ENCODE data around the gene CAPN15. TPM values are rescaled to one million over a fixed set of nuclear protein-coding genes. Genes with fewer than 3 reads are reported as not detected.
"Not testable (repeated sequence)": the region's sequence is repeated elsewhere in the genome, so short reads cannot be mapped to it uniquely, and the experiment has no call there.

The CAPN15 gene
- polyA plus RNA-seq, 1 donor: 45.6 TPM

DNA sequence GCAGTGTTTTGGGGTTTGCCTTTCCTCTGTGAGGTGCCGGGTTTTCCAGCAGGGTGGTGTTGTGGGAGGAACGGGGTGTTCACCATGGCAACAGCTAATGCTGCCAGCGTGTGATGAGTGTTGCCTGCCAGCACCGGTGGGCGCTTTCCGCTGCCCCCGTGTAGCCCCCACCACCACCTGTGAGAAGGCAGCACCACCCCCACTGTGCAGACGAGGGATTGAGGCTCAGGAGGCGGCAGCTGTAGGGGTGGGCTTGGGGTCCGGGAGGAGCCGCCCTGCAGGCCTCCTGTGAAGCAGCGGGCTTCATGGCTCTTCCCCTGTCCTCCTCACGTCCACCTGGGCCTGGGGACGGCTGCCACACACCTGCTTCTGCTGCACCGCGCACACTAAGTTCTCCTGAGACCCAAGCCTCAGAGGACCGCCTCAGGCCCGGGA is 67.6 kb downstream of the CAPN15 start:
- H3K36me3 ChIP-seq (ENCODE audit: control insufficient read depth, insufficient read depth, low read length): peaks cover 24% of the 10 kb centered on the region

DNA sequence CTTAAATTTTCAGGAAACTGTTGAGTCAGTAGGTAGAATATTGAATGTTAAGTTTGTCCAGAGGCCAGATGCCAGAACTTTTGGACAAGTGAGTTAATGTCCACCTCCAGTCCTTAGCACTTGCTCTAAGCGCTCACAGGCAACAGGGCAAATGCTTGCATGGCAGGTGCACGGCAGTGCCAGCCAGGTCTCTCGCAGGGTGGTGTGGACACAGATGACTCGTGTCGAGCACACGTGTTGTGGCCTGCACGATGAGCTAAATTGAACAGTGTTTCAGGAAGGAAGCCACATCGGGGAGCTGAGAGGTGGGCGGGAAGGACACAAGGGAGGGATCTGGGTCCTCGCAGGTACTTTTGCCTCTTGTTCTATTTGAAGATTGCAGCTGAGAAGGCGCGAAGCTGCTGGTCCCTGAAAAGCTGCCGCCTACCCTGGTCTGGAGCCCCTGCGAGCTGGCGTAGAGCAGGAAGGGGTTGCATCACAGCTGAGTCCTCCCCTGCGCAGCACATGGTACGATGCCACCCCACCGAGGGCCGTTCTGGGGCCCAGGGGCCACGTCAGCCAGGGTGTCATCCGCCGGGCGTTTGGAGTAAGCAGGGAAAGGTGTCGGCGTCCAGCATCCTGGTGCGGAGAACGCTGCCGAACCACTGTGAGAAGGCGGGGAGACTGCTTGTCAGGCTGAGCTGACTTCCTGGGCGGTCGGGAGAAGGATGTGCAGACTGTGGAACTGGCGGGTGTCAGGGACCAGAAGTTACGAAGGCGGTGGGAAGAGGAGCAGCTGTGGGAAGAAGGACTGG is 68.6 kb downstream of the CAPN15 start:
- Histone ChIP-seq H3K27me3 (ENCODE audit: control insufficient read depth, insufficient read depth, low read length) (no peaks in the 10 kb centered on the region), H3K9me3 (ENCODE audit: control insufficient read depth, low read depth, low read length) (peaks cover 8% of the 10 kb centered on the region), H3K36me3 (ENCODE audit: control insufficient read depth, insufficient read depth, low read length) (peaks cover 24% of the 10 kb centered on the region), H3K4me1 (ENCODE audit: control insufficient read depth, insufficient read depth, low read length) (peaks cover 38% of the 10 kb centered on the region), H3K27ac (ENCODE audit: low read length) (no peak overlapping the region), H3K4me3 (ENCODE audit: low read length) (no peak overlapping the region)
- WGBS (ENCODE audit: insufficient coverage, low lambda C conversion rate): no CpG with 5 or more reads among the region's 34 CpGs
- no peak for DNase-seq

More for the DNA sequence above, 67.6 kb downstream of the CAPN15 start:
- peaks cover 38% of the 10 kb centered on the region for H3K4me1 ChIP-seq (ENCODE audit: control insufficient read depth, insufficient read depth, low read length)
- peaks cover 8% of the 10 kb centered on the region for H3K9me3 ChIP-seq (ENCODE audit: control insufficient read depth, low read depth, low read length)
- H3K27me3 ChIP-seq (ENCODE audit: control insufficient read depth, insufficient read depth, low read length): no peaks in the 10 kb centered on the region
- WGBS (ENCODE audit: insufficient coverage, low lambda C conversion rate): no CpG with 5 or more reads among the region's 18 CpGs
- no peak for DNase-seq
- no peak overlapping the region for H3K27ac ChIP-seq (ENCODE audit: low read length)
- no peak overlapping the region for H3K4me3 ChIP-seq (ENCODE audit: low read length)

DNA sequence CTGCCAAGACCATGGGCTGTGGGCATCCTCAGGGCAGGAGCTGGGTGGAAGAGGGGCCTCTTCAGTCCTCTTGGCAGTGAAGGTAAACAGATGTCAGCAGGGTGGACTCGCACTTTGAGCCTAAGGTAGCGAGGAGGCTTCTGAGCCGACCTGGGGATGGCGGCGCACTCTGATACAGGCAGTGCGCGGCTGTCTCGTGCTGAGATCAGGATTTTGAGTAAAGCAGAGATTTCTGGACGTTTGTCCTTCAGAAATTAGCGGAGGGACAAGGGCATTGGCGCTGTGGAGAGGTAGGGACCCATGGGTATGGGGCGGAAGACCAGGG is 69.2 kb downstream of the CAPN15 start:
- DNase-seq: no peak
- Histone ChIP-seq H3K27me3 (ENCODE audit: control insufficient read depth, insufficient read depth, low read length) (no peaks in the 10 kb centered on the region), H3K27ac (ENCODE audit: low read length) (no peak overlapping the region), H3K36me3 (ENCODE audit: control insufficient read depth, insufficient read depth, low read length) (peaks cover 27% of the 10 kb centered on the region), H3K4me1 (ENCODE audit: control insufficient read depth, insufficient read depth, low read length) (peaks cover 32% of the 10 kb centered on the region), H3K4me3 (ENCODE audit: low read length) (no peak overlapping the region), H3K9me3 (ENCODE audit: control insufficient read depth, low read depth, low read length) (peaks cover 8% of the 10 kb centered on the region)
- no CpG with 5 or more reads among the region's 12 CpGs for WGBS (ENCODE audit: insufficient coverage, low lambda C conversion rate)

DNA sequence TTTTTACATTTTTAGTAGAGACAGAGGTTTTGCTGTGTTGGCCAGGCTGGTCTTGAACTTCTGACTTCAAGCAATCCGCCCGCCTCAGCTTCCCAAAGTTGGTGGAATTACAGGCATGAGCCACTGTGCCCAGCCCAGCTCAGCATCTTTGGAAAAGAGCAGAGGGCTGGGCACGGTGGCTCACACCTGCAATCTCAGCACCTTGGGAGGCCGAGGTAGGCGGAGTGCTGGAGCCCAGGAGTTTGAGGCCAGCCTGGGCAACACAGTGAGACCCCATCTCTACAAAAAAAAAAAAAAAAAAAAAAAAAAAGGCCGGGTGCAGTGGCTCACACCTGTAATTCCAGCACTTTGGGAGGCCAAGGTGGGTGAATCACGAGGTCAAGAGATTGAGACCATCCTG is 70.1 kb downstream of the CAPN15 start:
- H3K9me3 ChIP-seq (ENCODE audit: control insufficient read depth, low read depth, low read length); DNase-seq; H3K27me3 ChIP-seq (ENCODE audit: control insufficient read depth, insufficient read depth, low read length); H3K27ac ChIP-seq (ENCODE audit: low read length); H3K4me3 ChIP-seq (ENCODE audit: low read length): not testable (repeated sequence)
- Histone ChIP-seq H3K4me1 (ENCODE audit: control insufficient read depth, insufficient read depth, low read length) (peaks cover 23% of the 10 kb centered on the region), H3K36me3 (ENCODE audit: control insufficient read depth, insufficient read depth, low read length) (peaks cover 27% of the 10 kb centered on the region)
- no CpG with 5 or more reads among the region's 7 CpGs for WGBS (ENCODE audit: insufficient coverage, low lambda C conversion rate)

DNA sequence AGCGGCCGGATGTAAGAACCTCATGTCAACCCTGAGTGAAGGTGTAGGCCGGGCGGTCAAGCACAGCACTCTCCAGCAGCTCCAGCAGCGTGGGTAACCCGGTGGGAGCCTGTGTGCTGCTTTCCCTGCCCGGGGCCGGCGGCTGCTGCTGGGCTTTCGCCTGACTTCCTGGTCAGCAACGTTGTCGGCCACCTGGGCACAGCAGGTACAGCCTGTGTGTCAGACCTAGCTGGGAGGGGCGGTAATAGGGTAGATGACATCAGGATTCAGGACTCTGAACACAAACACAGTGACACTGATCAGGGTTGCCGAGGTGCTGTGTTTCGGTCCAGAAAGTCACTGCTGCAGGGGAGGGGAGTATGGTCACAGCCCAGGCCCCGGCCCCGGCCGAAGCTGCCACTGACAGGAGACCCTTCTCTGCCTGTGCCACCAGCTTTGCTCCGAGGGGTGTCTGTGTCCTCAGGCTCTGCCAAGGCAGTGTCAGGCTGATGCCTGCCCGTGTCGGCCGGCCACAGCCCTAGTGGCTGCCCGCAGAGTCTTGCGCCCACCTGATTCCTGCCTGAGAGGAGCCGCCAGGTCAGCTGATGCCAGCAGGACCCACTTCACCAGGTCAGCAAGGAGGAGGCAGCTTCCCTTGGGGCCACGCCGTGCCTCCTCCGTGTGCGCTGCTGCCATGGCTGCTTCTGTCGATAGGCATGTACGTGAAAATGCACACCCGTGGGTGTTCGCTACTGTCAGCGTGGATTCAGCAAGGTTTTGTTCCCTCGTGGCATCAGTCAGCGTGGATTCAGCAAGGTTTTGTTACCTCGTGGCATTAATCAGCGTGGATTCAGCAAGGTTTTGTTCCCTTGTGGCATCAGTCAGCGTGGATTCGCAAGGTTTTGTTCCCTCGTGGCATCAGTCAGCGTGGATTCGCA is 71.6 kb downstream of the CAPN15 start:
- Histone ChIP-seq H3K4me3 (ENCODE audit: low read length) (no peak overlapping the region), H3K9me3 (ENCODE audit: control insufficient read depth, low read depth, low read length) (peaks cover 8% of the 10 kb centered on the region), H3K27ac (ENCODE audit: low read length) (no peak overlapping the region), H3K4me1 (ENCODE audit: control insufficient read depth, insufficient read depth, low read length) (peaks cover 9% of the 10 kb centered on the region), H3K36me3 (ENCODE audit: control insufficient read depth, insufficient read depth, low read length) (peaks cover 27% of the 10 kb centered on the region), H3K27me3 (ENCODE audit: control insufficient read depth, insufficient read depth, low read length) (no peaks in the 10 kb centered on the region)
- DNase-seq: no peak
- WGBS (ENCODE audit: insufficient coverage, low lambda C conversion rate): no CpG with 5 or more reads among the region's 43 CpGs

DNA sequence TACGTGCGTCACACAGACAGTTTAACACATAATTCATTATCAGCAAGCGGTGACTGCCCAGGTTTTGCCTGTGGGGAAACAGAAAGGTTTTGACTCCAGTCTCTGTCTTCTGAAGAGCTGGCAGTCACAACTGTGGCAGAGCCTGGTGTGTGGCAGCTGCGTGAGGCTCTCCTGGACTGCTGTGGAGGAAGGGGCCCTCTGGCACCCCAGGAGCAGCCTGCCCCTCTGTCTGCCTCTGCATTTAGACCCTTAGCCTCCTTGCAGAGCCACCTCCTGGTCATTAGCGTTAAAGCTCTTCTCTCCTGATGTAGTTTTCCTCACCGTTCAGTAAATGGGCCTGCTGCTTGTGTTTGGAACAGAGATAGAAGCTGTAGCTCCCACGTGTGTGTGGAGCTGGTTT is 73.3 kb downstream of the CAPN15 start:
- Histone ChIP-seq H3K27me3 (ENCODE audit: control insufficient read depth, insufficient read depth, low read length) (no peaks in the 10 kb centered on the region), H3K9me3 (ENCODE audit: control insufficient read depth, low read depth, low read length) (peaks cover 16% of the 10 kb centered on the region), H3K27ac (ENCODE audit: low read length) (no peak overlapping the region), H3K4me1 (ENCODE audit: control insufficient read depth, insufficient read depth, low read length) (no peaks in the 10 kb centered on the region), H3K4me3 (ENCODE audit: low read length) (no peak overlapping the region), H3K36me3 (ENCODE audit: control insufficient read depth, insufficient read depth, low read length) (peaks cover 35% of the 10 kb centered on the region)
- WGBS (ENCODE audit: insufficient coverage, low lambda C conversion rate): no CpG with 5 or more reads among the region's 7 CpGs
- no peak for DNase-seq

DNA sequence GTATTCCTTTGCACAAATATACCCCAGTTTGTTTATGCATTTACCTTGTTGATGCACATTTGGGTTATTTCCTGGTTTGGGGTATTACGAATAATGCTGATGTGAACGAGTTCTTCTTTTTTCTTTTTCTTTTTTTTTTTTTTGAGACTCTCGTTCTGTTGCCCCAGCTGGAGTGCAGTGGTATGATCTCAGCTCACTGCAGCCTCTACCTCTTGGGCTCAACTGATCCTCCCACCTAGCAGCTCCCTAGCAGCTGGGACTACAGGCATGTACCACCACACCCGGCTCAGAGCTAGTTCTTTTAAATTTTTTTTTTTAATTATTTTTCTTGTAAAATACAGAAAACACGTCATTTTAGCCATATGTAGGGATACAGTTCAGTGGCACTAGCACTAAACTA is 76.4 kb downstream of the CAPN15 start:
- Histone ChIP-seq H3K9me3 (ENCODE audit: control insufficient read depth, low read depth, low read length) (peaks cover 13% of the 10 kb centered on the region), H3K4me3 (ENCODE audit: low read length) (no peak overlapping the region), H3K27ac (ENCODE audit: low read length) (no peak overlapping the region), H3K27me3 (ENCODE audit: control insufficient read depth, insufficient read depth, low read length) (no peaks in the 10 kb centered on the region), H3K4me1 (ENCODE audit: control insufficient read depth, insufficient read depth, low read length) (no peaks in the 10 kb centered on the region), H3K36me3 (ENCODE audit: control insufficient read depth, insufficient read depth, low read length) (peaks cover 18% of the 10 kb centered on the region)
- DNase-seq: no peak
- no CpG with 5 or more reads among the region's 5 CpGs for WGBS (ENCODE audit: insufficient coverage, low lambda C conversion rate)

Other genes with a start within 250 kb of the CAPN15 start
- gene ARHGDIG, start 247.1 kb upstream of the CAPN15 start, polyA plus RNA-seq: 4.5 TPM
- 1.8 TPM for gene PDIA2, start 244.5 kb upstream of the CAPN15 start, polyA plus RNA-seq
- gene AXIN1, start 175.0 kb upstream of the CAPN15 start, polyA plus RNA-seq: 29.8 TPM
- gene MRPL28, start 157.2 kb upstream of the CAPN15 start, polyA plus RNA-seq: 55.6 TPM
- 83.5 TPM for gene PGAP6, start 145.7 kb upstream of the CAPN15 start, polyA plus RNA-seq
- gene NME4, start 130.5 kb upstream of the CAPN15 start, polyA plus RNA-seq: 107 TPM
- gene DECR2, start 125.8 kb upstream of the CAPN15 start, polyA plus RNA-seq: 91.0 TPM
- 114 TPM for gene RAB11FIP3, start 102.1 kb upstream of the CAPN15 start, polyA plus RNA-seq
- gene PRR35, start 32.7 kb downstream of the CAPN15 start, polyA plus RNA-seq: not detected
- gene NHLRC4, start 39.3 kb downstream of the CAPN15 start, polyA plus RNA-seq: 2.0 TPM
- 23.6 TPM for gene PIGQ, start 42.3 kb downstream of the CAPN15 start, polyA plus RNA-seq
- 27.1 TPM for gene RAB40C, start 62.4 kb downstream of the CAPN15 start, polyA plus RNA-seq
- gene WFIKKN1, start 103.3 kb downstream of the CAPN15 start, polyA plus RNA-seq: 1.6 TPM
- 59.1 TPM for gene METTL26, start 108.6 kb downstream of the CAPN15 start, polyA plus RNA-seq
- 43.3 TPM for gene MCRIP2, start 114.1 kb downstream of the CAPN15 start, polyA plus RNA-seq
- 43.9 TPM for gene WDR90, start 121.7 kb downstream of the CAPN15 start, polyA plus RNA-seq
- gene RHOT2, start 140.4 kb downstream of the CAPN15 start, polyA plus RNA-seq: 105 TPM
- gene RHBDL1, start 148.0 kb downstream of the CAPN15 start, polyA plus RNA-seq: 2.6 TPM
- 65.9 TPM for gene STUB1, start 152.7 kb downstream of the CAPN15 start, polyA plus RNA-seq
- 38.9 TPM for gene JMJD8, start 156.6 kb downstream of the CAPN15 start, polyA plus RNA-seq
- gene WDR24, start 162.7 kb downstream of the CAPN15 start, polyA plus RNA-seq: 10.5 TPM
- gene FBXL16, start 178.1 kb downstream of the CAPN15 start, polyA plus RNA-seq: 3.8 TPM
- 18.9 TPM for gene METRN, start 187.4 kb downstream of the CAPN15 start, polyA plus RNA-seq
- gene ANTKMT, start 193.4 kb downstream of the CAPN15 start, polyA plus RNA-seq: 23.0 TPM
- gene CCDC78, start 198.7 kb downstream of the CAPN15 start, polyA plus RNA-seq: 1.9 TPM
- gene HAGHL, start 199.4 kb downstream of the CAPN15 start, polyA plus RNA-seq: 9.1 TPM
- gene CIAO3, start 213.3 kb downstream of the CAPN15 start, polyA plus RNA-seq: 31.3 TPM
- gene MSLN, start 233.0 kb downstream of the CAPN15 start, polyA plus RNA-seq: 62.0 TPM

All from large intestine (tissue), 3 donors.